H1 (cell line): ENCODE results near the gene SCOC.

Experiments
- EZH2 ChIP-seq: fragments of 200-600 bp; sonication (generic); IDR thresholded peaks from 2 replicates; pipeline ENCODE4 v1.7.1; 2012; ENCODE audit warnings: low read depth, mild to moderate bottlenecking, moderate library complexity, low read length, inconsistent platforms; ENCODE audit not compliant: severe bottlenecking
- POLR2AphosphoS5 ChIP-seq: IDR thresholded peaks from 2 replicates; pipeline ENCODE4 v1.6.1; 2011; ENCODE audit warnings: low read depth, low read length
- YY1 ChIP-seq: IDR thresholded peaks from 2 replicates; pipeline ENCODE4 v1.6.1; 2011; ENCODE audit warnings: low read depth, mild to moderate bottlenecking, low read length
- ZNF274 ChIP-seq: IDR thresholded peaks from 2 replicates; pipeline ENCODE4 v1.7.0; 2012; ENCODE audit warnings: low read length, borderline replicate concordance; ENCODE audit errors: extremely low read depth
- TF ChIP-seq, protein P1 (sequence below), 3 experiments: IDR thresholded peaks; 1 replicate in 2 of 3; 2 replicates in 1 of 3; pipeline versions ENCODE4 v1.5.1 to v1.6.1; 2011; ENCODE audit warnings: low read length in 3 of 3, mild to moderate bottlenecking in 3 of 3, inconsistent platforms in 2 of 3, low read depth in 1 of 3, moderate library complexity in 1 of 3; ENCODE audit not compliant: insufficient read depth in 1 of 3; ENCODE audit errors: control extremely low read depth in 1 of 3
- TF ChIP-seq, protein P2 (sequence below): IDR thresholded peaks from 2 replicates; pipeline ENCODE4 v1.6.1; 2012; ENCODE audit warnings: inconsistent platforms

DNA sequence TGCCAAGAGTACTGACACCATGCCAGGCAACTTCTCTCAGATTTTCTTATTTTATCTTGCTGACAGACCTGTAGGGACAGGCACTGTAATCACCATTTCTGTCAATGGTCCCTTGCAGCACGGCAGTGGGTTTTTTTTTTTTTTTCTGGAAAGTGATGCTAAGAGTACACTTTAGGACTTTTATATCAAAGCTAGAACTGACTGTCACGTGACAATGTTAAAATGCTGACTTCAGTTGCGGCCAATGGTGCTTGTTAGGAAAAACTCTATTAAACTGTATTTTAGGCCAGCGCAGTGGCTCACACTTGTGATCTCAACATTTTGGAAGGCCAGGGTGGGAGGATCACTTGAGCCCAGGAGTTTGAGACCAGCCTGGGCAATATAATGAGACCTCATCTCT, 12.3 kb upstream of the SCOC start:
- TF ChIP-seq YY1 (no peak), EZH2 (no peak), POLR2AphosphoS5 (no peak), ZNF274 (no peak)
- TF ChIP-seq, protein P1, sequence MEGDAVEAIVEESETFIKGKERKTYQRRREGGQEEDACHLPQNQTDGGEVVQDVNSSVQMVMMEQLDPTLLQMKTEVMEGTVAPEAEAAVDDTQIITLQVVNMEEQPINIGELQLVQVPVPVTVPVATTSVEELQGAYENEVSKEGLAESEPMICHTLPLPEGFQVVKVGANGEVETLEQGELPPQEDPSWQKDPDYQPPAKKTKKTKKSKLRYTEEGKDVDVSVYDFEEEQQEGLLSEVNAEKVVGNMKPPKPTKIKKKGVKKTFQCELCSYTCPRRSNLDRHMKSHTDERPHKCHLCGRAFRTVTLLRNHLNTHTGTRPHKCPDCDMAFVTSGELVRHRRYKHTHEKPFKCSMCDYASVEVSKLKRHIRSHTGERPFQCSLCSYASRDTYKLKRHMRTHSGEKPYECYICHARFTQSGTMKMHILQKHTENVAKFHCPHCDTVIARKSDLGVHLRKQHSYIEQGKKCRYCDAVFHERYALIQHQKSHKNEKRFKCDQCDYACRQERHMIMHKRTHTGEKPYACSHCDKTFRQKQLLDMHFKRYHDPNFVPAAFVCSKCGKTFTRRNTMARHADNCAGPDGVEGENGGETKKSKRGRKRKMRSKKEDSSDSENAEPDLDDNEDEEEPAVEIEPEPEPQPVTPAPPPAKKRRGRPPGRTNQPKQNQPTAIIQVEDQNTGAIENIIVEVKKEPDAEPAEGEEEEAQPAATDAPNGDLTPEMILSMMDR (IDR thresholded peaks at IDR 0.05; ENCODE audit: control extremely low read depth in 1 of 3, insufficient read depth in 1 of 3, low read depth in 1 of 3, low read length in 3 of 3): no peak
- TF ChIP-seq, protein P2, sequence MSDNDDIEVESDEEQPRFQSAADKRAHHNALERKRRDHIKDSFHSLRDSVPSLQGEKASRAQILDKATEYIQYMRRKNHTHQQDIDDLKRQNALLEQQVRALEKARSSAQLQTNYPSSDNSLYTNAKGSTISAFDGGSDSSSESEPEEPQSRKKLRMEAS: no peak
